A673 (cell line): Measurements from ENCODE around the gene C12orf43. TPM values are rescaled to one million over a fixed set of nuclear protein-coding genes. Genes with fewer than 3 reads are reported as not detected.

Experiments
- BruUV-seq: library from RNA; stranded (reverse); fragments of 400-500 nt; replicated peaks from 2 replicates; lab custom pipeline; 2021; lab: Mats Ljungman, UMichigan
- CTCF ChIA-PET: fragments of 300-600 bp; sonication (Branson Sonifier 250); formaldehyde crosslinking; loops from one replicate; lab custom pipeline; 2022; ENCODE audit warnings: antibody characterized with exemption; lab: Charles Lee
- POLR2A ChIA-PET: fragments of 300-600 bp; sonication (Branson Sonifier 250); formaldehyde crosslinking; loops from one replicate; lab custom pipeline; 2022; ENCODE audit warnings: antibody characterized with exemption; ENCODE audit not compliant: low non-redundant PET; lab: Charles Lee
- DNase-seq: peaks from one replicate; pipeline ENCODE4 v3.0.0-alpha.2; 2015; ENCODE audit warnings: low spot score
- H3K27ac ChIP-seq: fragments of 200-600 bp; sonication (generic); 2 replicates; pipeline ENCODE4 v1.5.1; 2016; ENCODE audit warnings: mixed run types, low read depth, mild to moderate bottlenecking, mixed read lengths, antibody characterized with exemption, low read length; ENCODE audit not compliant: poor library complexity, severe bottlenecking
- H3K27me3 ChIP-seq: fragments of 200-600 bp; sonication (generic); replicated peaks from 2 replicates; pipeline ENCODE4 v1.6.1; 2017; ENCODE audit warnings: mixed run types, low read depth, mild to moderate bottlenecking, mixed read lengths, antibody characterized with exemption, low read length; ENCODE audit not compliant: insufficient read depth, poor library complexity
- H3K36me3 ChIP-seq: fragments of 200-600 bp; sonication (generic); 2 replicates; pipeline ENCODE4 v1.6.1; 2016; ENCODE audit warnings: mixed run types, mild to moderate bottlenecking, mixed read lengths, antibody characterized with exemption, low read length; ENCODE audit not compliant: insufficient read depth, poor library complexity, severe bottlenecking
- H3K4me1 ChIP-seq: fragments of 200-600 bp; sonication (generic); 2 replicates; pipeline ENCODE4 v1.6.1; 2017; ENCODE audit warnings: mixed run types, mild to moderate bottlenecking, mixed read lengths, antibody characterized with exemption, low read length; ENCODE audit not compliant: insufficient read depth, poor library complexity, severe bottlenecking
- H3K4me3 ChIP-seq: fragments of 200-600 bp; sonication (generic); 2 replicates; pipeline ENCODE4 v1.5.1; 2016; ENCODE audit warnings: low read depth, mixed run types, mild to moderate bottlenecking, mixed read lengths, low read length; ENCODE audit not compliant: poor library complexity, severe bottlenecking
- H3K9me3 ChIP-seq: fragments of 200-600 bp; sonication (generic); 2 replicates; pipeline ENCODE4 v1.6.1; 2016; ENCODE audit warnings: mixed run types, low read depth, mild to moderate bottlenecking, mixed read lengths, antibody characterized with exemption, low read length; ENCODE audit not compliant: poor library complexity, severe bottlenecking
- CTCF ChIP-seq: fragments of 300-800, 200-600 bp; sonication (generic); conservative IDR thresholded peaks from 2 replicates; pipeline ENCODE4 v1.5.1; 2017; ENCODE audit warnings: low read depth, mild to moderate bottlenecking, antibody characterized with exemption, low read length, moderate library complexity, mixed read lengths
- EZH2 ChIP-seq: fragments of 200-600 bp; sonication (generic); IDR thresholded peaks from 2 replicates; pipeline ENCODE4 v1.6.1; 2017; ENCODE audit warnings: borderline replicate concordance, low read depth, mild to moderate bottlenecking, mixed read lengths, antibody characterized with exemption, low read length; ENCODE audit not compliant: poor library complexity, severe bottlenecking
- intact Hi-C: fragments of 100-400 bp; cut with micrococcal nuclease; formaldehyde crosslinking; loops from one replicate; pipeline ENCODE4 v1.10.0; 2022; ENCODE audit not compliant: unreplicated experiment
- total RNA-seq: library from RNA; stranded (reverse); gene quantifications from 2 replicates; pipeline ENCODE4 v1.2.3, GENCODE V29; 2021

Gene C12orf43
- total RNA-seq, 1 experiment from 2014 or later, result 28.4 TPM

GRCh38 chr12:120979862-120980696, 36.2 kb downstream of the C12orf43 start:
- Histone ChIP-seq H3K27ac (no peak overlapping the region), H3K4me1 (no peaks in the 10 kb centered on the region), H3K36me3 (no peaks in the 10 kb centered on the region), H3K9me3 (no peaks in the 10 kb centered on the region), H3K27me3 (no peaks in the 10 kb centered on the region), H3K4me3 (no peak overlapping the region)
- no peak for DNase-seq
- ChIA-PET POLR2A (no interaction called here), CTCF (no interaction called here)
- BruUV-seq, result no TSS peak
- intact Hi-C loops, result no loop called here
- TF ChIP-seq EZH2, result no peak
- no peak for TF ChIP-seq CTCF

- Histone ChIP-seq H3K4me1 (no peaks in the 10 kb centered on the region), H3K36me3 (no peaks in the 10 kb centered on the region), H3K27me3 (no peaks in the 10 kb centered on the region), H3K4me3 (no peak overlapping the region), H3K27ac (no peak overlapping the region), H3K9me3 (no peaks in the 10 kb centered on the region)
- TF ChIP-seq EZH2, result no peak
- no peak for TF ChIP-seq CTCF
- BruUV-seq, result no TSS peak
- ChIA-PET POLR2A (no interaction called here), CTCF (no interaction called here)
- intact Hi-C loops, result no loop called here
- no peak for DNase-seq
Observed at GRCh38 chr12:120979220-120979861, 36.9 kb downstream of the C12orf43 start.

GRCh38 chr12:120978296-120979219, 37.7 kb downstream of the C12orf43 start, which contains the start of gene HNF1A:
Gene HNF1A (plus strand): TSS chr12:120978543. CDS start chr12:120978769, 226 bp downstream.
- no peak for TF ChIP-seq EZH2
- Histone ChIP-seq H3K4me1 (no peaks in the 10 kb centered on the region), H3K36me3 (no peaks in the 10 kb centered on the region), H3K27ac (no peak within 1 kb of the TSS), H3K9me3 (no peaks in the 10 kb centered on the region), H3K27me3 (no peaks in the 10 kb centered on the region), H3K4me3 (no peak within 1 kb of the TSS)
- CTCF ChIA-PET, result no interaction called here
- POLR2A ChIA-PET, result no interaction called here
- no peak for DNase-seq
- intact Hi-C loops, result no loop called here
- BruUV-seq, result no TSS peak
